GM19328 (cell line): Measurements from ENCODE around the gene ANKS1A.
"Not testable (repeated sequence)": the region's sequence is repeated elsewhere in the genome, so short reads cannot be mapped to it uniquely, and the experiment has no call there.

Experiments used
- ATAC-seq: cut with Tn5 transposase; IDR thresholded peaks from one replicate; pipeline ENCODE4 v1.9.1; 2021; ENCODE audit warnings: mild to moderate bottlenecking, moderate library complexity; ENCODE audit not compliant: unreplicated experiment

ANKS1A gene

GRCh38 chr6:34919651-34920050, 30.6 kb downstream of the ANKS1A start:
- no peak for ATAC-seq

- no peak for ATAC-seq
Observed at GRCh38 chr6:34920097-34920496, 31.0 kb downstream of the ANKS1A start.

- no peak for ATAC-seq
Observed at GRCh38 chr6:34922177-34922663, 33.2 kb downstream of the ANKS1A start.

- ATAC-seq = no peak
Observed at GRCh38 chr6:34924831-34925625, 36.0 kb downstream of the ANKS1A start.

GRCh38 chr6:34926655-34927054, 37.6 kb downstream of the ANKS1A start:
- ATAC-seq = no peak

GRCh38 chr6:34928220-34928619, 39.2 kb downstream of the ANKS1A start:
- no peak for ATAC-seq

GRCh38 chr6:34928695-34929094, 39.6 kb downstream of the ANKS1A start:
- no peak for ATAC-seq

- no peak for ATAC-seq
Observed at GRCh38 chr6:34929241-34929978, 40.4 kb downstream of the ANKS1A start.

GRCh38 chr6:34930221-34930620, 41.2 kb downstream of the ANKS1A start:
- no peak for ATAC-seq

- ATAC-seq = not testable (repeated sequence)
Observed at GRCh38 chr6:34932202-34932601, 43.1 kb downstream of the ANKS1A start.

GRCh38 chr6:34934516-34934915, 45.5 kb downstream of the ANKS1A start:
- no peak for ATAC-seq

GRCh38 chr6:34938268-34938667, 49.2 kb downstream of the ANKS1A start:
- ATAC-seq = no peak

GRCh38 chr6:34940030-34940434, 51.0 kb downstream of the ANKS1A start:
- no peak for ATAC-seq

GRCh38 chr6:34941421-34941820, 52.4 kb downstream of the ANKS1A start:
- no peak for ATAC-seq

GRCh38 chr6:34945317-34945716, 56.3 kb downstream of the ANKS1A start:
- no peak for ATAC-seq

- ATAC-seq = no peak
Observed at GRCh38 chr6:34947561-34947960, 58.5 kb downstream of the ANKS1A start.

- ATAC-seq = no peak
Observed at GRCh38 chr6:34949636-34950035, 60.6 kb downstream of the ANKS1A start.

- no peak for ATAC-seq
Observed at GRCh38 chr6:34950849-34951248, 61.8 kb downstream of the ANKS1A start.

GRCh38 chr6:34951731-34952130, 62.7 kb downstream of the ANKS1A start:
- ATAC-seq = no peak

GRCh38 chr6:34953061-34954025, 64.3 kb downstream of the ANKS1A start:
- ATAC-seq = no peak

- ATAC-seq = no peak
Observed at GRCh38 chr6:34955442-34955841, 66.4 kb downstream of the ANKS1A start.
